Keratinocyte (primary cell): ENCODE results near the gene SEC23A.

ENCODE experiments used
- EZH2 ChIP-seq: IDR thresholded peaks from one replicate; pipeline ENCODE4 v1.6.1; 2012; ENCODE audit warnings: inconsistent platforms, mild to moderate bottlenecking, low read length, moderate library complexity
- TF ChIP-seq, protein P1 (sequence below), 3 experiments: IDR thresholded peaks in 1 of 3; conservative IDR thresholded peaks in 1 of 3; optimal IDR thresholded peaks in 1 of 3; 2 replicates in 2 of 3; 3 replicates in 1 of 3; pipeline versions ENCODE3 to v1.5.1; 2011; ENCODE audit warnings: low read length in 3 of 3, mild to moderate bottlenecking in 3 of 3, moderate library complexity in 2 of 3, control low read depth in 1 of 3, inconsistent platforms in 1 of 3; ENCODE audit not compliant: insufficient read depth in 2 of 3; ENCODE audit errors: extremely low read depth in 1 of 3

DNA sequence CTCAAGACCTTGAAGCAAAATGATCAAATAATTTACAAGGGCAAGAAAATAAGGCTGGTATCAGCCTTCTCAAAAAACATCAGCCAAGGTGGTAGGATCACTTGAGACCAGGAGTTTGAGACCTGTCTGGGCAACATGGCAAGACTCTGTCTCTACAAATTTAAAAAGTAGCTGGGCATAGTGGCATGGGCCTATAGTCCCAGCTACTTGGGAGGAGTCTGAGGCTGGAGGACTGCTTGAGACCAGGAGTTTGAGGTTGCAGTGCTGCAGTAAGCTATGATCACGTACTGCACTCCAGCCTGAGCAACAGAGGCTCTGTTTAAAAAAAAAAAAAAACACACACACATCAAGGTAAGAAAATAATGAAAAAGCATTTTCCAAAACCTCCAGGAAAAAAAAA lies 22.1 kb downstream of the SEC23A start:
- TF ChIP-seq, protein P1, sequence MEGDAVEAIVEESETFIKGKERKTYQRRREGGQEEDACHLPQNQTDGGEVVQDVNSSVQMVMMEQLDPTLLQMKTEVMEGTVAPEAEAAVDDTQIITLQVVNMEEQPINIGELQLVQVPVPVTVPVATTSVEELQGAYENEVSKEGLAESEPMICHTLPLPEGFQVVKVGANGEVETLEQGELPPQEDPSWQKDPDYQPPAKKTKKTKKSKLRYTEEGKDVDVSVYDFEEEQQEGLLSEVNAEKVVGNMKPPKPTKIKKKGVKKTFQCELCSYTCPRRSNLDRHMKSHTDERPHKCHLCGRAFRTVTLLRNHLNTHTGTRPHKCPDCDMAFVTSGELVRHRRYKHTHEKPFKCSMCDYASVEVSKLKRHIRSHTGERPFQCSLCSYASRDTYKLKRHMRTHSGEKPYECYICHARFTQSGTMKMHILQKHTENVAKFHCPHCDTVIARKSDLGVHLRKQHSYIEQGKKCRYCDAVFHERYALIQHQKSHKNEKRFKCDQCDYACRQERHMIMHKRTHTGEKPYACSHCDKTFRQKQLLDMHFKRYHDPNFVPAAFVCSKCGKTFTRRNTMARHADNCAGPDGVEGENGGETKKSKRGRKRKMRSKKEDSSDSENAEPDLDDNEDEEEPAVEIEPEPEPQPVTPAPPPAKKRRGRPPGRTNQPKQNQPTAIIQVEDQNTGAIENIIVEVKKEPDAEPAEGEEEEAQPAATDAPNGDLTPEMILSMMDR (optimal IDR thresholded peaks at IDR 0.05 in 1 of 3, IDR thresholded peaks at IDR 0.05 in 1 of 3, conservative IDR thresholded peaks at IDR 0.05 in 1 of 3; ENCODE audit: extremely low read depth in 1 of 3, insufficient read depth in 2 of 3, low read length in 3 of 3): no peak
- no peak for TF ChIP-seq EZH2
